ENCODE results near the gene IGIP.
A peak's percentile ranks its signal among the peaks of the same experiment; 100 is the strongest.

GRCh38 chr5:140174465-140175366, 49.0 kb downstream of the IGIP start, which contains the start of gene CYSTM1:
- TF ChIP-seq CTCF (IDR thresholded peaks at IDR 0.05 in 8 of 11, conservative IDR thresholded peaks at IDR 0.05 in 3 of 11): peak in 4 of 11 experiments; percentile 8 to 39 (median 21)
- TF ChIP-seq POLR2A (IDR thresholded peaks at IDR 0.05): peak in 1 of 3 donors; percentile 21
- TF ChIP-seq POLR2AphosphoS5 (IDR thresholded peaks at IDR 0.05): peak; percentile 94 to 96 (median 95)

All from spleen (tissue), 7 donors.